ENCODE results near the gene POLR2H.

POLR2H gene

DNA sequence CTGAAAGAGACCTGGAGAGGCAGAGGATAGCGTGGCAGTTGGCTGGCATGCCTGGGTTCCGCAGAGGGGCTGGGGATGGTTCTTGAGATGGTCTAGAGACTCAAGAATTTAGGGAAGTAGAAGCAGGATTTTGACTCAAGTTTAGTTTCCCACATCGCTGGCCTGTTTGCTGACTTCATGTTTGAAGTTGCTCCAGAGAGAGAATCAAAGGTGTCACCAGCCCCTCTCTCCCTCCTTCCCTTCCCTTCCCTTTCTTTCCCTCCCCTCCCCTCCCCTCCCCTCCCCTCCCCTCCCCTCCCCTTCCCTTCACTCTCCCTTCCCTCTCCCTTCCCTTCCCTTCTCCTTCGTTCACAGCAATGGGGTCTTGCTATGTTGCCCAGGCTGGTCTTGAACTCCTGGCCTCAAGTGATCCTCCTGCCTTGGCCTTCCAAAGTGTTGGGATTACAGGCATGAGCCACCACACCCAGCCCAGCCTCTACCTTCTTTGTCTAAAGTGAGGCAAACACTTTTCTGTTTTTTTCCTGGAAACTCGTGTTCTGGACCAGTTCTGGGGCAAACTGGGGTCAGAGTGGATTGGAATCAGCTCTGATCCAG lies 28.5 kb downstream of the POLR2H start:
- Histone ChIP-seq H3K9me3 (ENCODE audit: control insufficient read depth, insufficient read depth, low read length) (no peaks in the 10 kb centered on the region), H3K9ac (ENCODE audit: low read depth, low read length) (no peak overlapping the region), H3K4me1 (ENCODE audit: insufficient read depth, low read length) (no peaks in the 10 kb centered on the region), H3K36me3 (ENCODE audit: insufficient read depth, low read length) (no peaks in the 10 kb centered on the region)

DNA sequence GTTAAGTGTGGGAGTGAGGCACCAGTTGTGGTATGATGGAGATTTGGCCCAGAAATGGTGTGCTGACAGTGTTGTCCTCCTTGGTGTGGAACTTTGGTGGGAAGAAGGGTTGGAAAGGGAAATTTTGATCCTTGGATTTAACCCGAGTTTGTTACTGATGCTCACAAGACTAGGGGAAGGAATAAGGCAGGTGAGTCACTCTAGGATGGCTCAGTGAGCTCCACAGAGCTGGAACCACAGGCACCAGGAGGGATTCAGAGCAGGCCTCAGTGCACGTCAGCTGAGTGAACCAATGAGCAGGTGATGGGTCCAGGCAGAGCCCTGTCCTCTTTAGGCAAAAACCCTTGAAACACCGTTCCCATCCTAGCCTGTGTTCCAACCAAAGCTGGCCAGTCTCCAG lies 29.8 kb downstream of the POLR2H start:
- Histone ChIP-seq H3K9ac (ENCODE audit: low read depth, low read length) (no peak overlapping the region), H3K36me3 (ENCODE audit: insufficient read depth, low read length) (no peaks in the 10 kb centered on the region), H3K4me1 (ENCODE audit: insufficient read depth, low read length) (no peaks in the 10 kb centered on the region), H3K9me3 (ENCODE audit: control insufficient read depth, insufficient read depth, low read length) (no peaks in the 10 kb centered on the region)

DNA sequence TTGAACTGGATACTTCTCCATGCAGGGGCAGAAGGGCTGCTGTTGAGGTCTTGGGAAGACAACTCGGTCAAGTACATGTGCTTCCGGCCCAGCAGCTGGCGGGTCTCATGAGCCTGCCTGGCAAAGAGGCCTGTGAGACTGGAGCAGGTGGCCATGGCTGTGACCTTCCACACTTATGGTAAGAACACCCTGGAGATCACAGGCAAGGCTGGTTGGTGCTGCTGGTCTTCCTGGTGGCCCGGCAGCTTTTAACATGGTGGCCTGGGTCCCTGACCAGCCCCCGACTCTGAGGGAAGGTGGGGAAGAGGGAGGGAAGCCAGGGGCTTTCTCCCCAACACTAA lies 33.8 kb downstream of the POLR2H start:
- no peaks in the 10 kb centered on the region for H3K9me3 ChIP-seq (ENCODE audit: control insufficient read depth, insufficient read depth, low read length)

DNA sequence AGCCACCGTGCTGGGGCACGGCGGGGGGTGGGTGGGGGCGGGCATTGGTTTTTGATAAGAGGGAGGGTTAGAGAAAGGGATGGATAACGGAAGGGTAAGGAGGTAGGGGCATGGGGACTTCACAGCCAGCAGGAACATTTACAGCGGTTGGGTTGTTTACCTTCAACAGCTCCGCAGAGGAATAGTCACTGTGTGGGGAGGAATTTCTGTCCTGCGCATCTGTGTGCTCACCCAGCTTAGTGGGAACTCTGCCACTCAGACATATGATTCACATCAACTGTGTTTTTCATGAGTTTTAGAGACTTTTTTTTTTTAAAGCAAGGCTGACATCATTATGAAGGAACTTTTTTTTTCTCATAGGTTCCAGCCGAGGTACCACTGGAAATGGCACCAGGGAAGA lies 37.9 kb downstream of the POLR2H start:
- Histone ChIP-seq H3K9ac (ENCODE audit: low read depth, low read length) (no peak overlapping the region), H3K36me3 (ENCODE audit: insufficient read depth, low read length) (no peaks in the 10 kb centered on the region), H3K4me1 (ENCODE audit: insufficient read depth, low read length) (no peaks in the 10 kb centered on the region), H3K9me3 (ENCODE audit: control insufficient read depth, insufficient read depth, low read length) (no peaks in the 10 kb centered on the region)

More for the DNA sequence above, 33.8 kb downstream of the POLR2H start:
- Histone ChIP-seq H3K9ac (ENCODE audit: low read depth, low read length) (no peak overlapping the region), H3K36me3 (ENCODE audit: insufficient read depth, low read length) (no peaks in the 10 kb centered on the region), H3K4me1 (ENCODE audit: insufficient read depth, low read length) (no peaks in the 10 kb centered on the region)

DNA sequence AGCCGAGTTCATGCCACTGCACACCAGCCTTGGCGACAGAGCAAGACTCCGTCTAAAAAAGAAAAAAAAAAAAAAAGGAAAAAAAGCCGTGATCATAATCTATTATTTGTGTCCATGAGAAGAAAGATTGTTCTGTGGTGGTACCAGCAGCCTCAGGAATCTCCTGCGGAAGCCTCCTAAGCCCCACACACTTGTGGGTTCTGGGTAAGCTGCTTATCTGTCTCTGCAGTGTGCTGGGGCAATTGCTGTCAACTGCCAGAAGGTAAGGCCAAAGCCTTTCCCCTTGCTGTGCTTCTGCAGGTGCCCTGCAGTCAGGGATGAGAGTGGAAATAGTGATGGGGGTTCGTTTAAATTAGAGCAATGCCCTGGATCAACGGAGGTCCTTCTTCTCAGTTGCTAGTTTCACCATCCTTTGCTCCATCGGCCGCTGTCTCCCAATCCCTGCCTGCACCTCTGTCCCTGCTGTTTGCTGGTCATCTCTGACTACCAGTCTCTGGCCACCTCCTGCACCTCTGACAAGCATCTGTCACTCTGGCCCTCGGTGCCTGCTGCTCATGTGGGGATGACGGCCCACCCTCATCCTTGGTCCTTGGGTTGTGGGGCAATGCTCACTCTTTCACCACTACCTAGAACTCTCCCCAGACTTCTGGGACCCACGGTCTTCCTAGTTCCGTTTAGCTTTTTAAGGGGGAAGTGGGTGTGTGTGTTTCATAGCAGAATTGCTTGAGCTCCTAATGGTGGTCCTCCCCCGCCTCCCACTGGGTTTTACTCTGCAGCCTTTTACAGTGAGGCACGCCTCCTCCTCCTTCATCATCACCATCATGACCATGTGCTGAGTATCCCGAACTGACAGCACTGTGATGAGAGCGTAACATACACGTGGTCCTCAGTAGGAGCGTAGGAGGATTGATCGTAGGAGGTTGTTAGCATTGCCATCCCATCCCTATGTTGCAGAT lies 43.8 kb downstream of the POLR2H start:
- no peaks in the 10 kb centered on the region for H3K36me3 ChIP-seq (ENCODE audit: insufficient read depth, low read length)
- no peaks in the 10 kb centered on the region for H3K9me3 ChIP-seq (ENCODE audit: control insufficient read depth, insufficient read depth, low read length)
- no peak overlapping the region for H3K9ac ChIP-seq (ENCODE audit: low read depth, low read length)
- no peaks in the 10 kb centered on the region for H3K4me1 ChIP-seq (ENCODE audit: insufficient read depth, low read length)

DNA sequence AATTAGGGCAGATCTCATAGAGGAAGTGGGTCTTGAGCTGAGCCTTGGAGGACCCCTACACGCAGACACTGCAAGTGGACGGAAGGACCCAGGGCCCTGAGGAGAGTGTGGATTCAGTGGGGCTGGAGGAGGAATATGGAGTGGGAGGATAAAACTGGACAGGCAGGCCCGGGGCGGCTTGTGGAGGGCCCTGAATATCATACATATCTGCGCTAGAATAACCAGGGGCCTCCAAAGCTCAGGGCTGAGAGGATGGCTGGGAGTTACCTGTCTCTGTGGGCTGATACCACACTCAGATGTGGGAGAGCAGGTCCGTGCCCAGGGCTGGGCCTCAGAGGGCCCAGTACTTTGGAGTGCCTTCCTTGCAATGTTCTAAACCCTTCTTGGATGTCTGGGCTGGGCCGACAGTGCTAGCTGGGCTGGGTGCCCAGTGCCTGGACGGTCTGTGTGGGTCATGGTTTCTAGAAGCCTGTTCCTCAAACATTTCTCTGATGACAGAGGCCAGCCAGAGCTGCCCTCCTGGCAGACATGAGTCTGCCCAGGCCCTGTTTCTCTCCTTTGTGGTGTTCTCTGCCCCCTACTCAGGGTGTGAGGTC lies 47.9 kb downstream of the POLR2H start:
- H3K4me1 ChIP-seq (ENCODE audit: insufficient read depth, low read length), result no peaks in the 10 kb centered on the region; the same call in 1 of the 2 replicates
- H3K36me3 ChIP-seq (ENCODE audit: insufficient read depth, low read length), result no peaks in the 10 kb centered on the region
- no peaks in the 10 kb centered on the region; the same call in 1 of the 2 replicates for H3K9me3 ChIP-seq (ENCODE audit: control insufficient read depth, insufficient read depth, low read length)
- no peak overlapping the region for H3K9ac ChIP-seq (ENCODE audit: low read depth, low read length)

DNA sequence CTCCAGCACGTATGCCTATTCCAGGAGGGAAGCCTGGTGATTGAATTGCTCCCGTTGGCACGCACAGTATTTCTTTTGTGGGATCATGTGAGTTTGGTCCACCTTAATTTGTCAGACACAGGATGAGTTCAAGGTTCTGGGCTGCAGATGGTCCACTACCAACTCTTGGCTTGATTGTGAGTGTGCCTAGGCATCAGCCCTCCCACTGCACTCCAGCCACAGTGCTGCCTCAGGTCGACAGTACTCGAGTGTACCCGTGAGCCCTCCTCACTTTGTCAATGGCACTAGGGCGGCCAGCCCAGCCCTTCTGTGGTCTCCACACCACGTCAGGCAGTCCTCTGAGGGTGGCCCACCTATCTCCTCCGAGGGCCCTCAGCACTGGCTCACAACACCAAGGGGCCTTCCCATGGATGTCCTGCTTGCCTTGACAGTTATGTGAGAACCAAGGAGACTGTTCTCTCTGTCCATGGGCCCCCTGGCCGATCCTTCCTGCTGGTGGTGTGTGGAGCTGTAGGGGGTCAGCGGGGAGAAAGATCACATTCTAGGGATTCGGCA lies 48.5 kb downstream of the POLR2H start:
- no peaks in the 10 kb centered on the region; the same call in 1 of the 2 replicates for H3K9me3 ChIP-seq (ENCODE audit: control insufficient read depth, insufficient read depth, low read length)
- H3K36me3 ChIP-seq (ENCODE audit: insufficient read depth, low read length), result no peaks in the 10 kb centered on the region
- peaks cover 3% of the 10 kb centered on the region; the same call in 1 of the 2 replicates for H3K4me1 ChIP-seq (ENCODE audit: insufficient read depth, low read length)
- H3K9ac ChIP-seq (ENCODE audit: low read depth, low read length), result no peak overlapping the region

DNA sequence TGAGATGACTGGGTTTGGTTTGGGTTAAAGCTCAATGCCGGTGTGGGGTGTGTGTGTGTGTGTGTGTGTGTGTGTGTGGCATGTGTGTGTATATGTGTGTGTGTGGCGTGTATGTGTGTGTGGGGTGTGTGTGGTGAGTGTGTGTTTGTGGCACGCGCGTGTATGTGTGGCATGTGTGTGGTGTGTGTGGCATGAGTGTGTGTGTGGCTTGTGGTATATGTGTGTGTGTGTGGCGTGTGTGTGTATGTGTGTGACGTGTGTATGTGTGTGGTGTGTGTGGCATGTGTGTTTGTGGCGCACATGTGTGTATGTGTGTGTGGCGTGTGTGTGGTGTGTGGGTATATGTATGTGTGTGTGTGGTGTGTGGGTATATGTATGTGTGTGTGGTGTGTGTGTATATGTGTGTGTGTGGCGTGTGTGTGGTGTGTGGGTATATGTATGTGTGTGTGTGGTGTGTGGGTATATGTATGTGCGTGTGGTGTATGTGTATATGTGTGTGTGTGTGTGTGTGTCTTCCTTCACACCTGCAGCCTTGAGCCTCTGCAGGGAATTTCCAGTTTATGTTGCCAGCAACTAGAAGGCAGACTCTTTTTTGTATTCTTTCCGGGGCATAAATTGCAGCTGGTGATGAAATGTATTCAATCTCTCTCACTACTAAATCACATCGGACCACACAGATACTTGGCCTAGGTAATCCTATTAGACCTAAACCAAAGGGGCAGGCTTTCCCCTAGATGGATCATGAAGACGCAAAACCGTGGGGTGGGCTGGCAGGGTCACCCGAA lies 53.1 kb downstream of the POLR2H start:
- Histone ChIP-seq H3K4me1 (ENCODE audit: insufficient read depth, low read length) (peaks cover 5% of the 10 kb centered on the region; the same call in 1 of the 2 replicates), H3K9ac (ENCODE audit: low read depth, low read length) (no peak overlapping the region), H3K36me3 (ENCODE audit: insufficient read depth, low read length) (no peaks in the 10 kb centered on the region), H3K9me3 (ENCODE audit: control insufficient read depth, insufficient read depth, low read length) (no peaks in the 10 kb centered on the region; the same call in 1 of the 2 replicates)

DNA sequence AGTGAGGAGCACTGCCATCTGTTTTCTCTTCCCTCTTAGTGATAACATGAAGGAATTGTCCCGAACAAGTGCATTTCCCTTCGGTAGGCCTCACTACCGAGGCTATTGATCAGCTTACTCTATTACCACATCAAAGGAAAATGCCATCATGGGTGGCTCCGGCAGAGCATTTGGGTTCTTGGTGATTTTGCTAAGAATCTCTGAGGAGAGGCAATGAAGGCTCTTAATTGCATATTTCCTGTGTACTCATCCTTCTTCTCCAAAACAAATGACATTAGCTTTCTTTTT lies 53.6 kb downstream of the POLR2H start:
- H3K36me3 ChIP-seq (ENCODE audit: insufficient read depth, low read length), result no peaks in the 10 kb centered on the region
- no peak overlapping the region for H3K9ac ChIP-seq (ENCODE audit: low read depth, low read length)
- H3K4me1 ChIP-seq (ENCODE audit: insufficient read depth, low read length), result peaks cover 5% of the 10 kb centered on the region; the same call in 1 of the 2 replicates
- H3K9me3 ChIP-seq (ENCODE audit: control insufficient read depth, insufficient read depth, low read length), result no peaks in the 10 kb centered on the region; the same call in 1 of the 2 replicates

DNA sequence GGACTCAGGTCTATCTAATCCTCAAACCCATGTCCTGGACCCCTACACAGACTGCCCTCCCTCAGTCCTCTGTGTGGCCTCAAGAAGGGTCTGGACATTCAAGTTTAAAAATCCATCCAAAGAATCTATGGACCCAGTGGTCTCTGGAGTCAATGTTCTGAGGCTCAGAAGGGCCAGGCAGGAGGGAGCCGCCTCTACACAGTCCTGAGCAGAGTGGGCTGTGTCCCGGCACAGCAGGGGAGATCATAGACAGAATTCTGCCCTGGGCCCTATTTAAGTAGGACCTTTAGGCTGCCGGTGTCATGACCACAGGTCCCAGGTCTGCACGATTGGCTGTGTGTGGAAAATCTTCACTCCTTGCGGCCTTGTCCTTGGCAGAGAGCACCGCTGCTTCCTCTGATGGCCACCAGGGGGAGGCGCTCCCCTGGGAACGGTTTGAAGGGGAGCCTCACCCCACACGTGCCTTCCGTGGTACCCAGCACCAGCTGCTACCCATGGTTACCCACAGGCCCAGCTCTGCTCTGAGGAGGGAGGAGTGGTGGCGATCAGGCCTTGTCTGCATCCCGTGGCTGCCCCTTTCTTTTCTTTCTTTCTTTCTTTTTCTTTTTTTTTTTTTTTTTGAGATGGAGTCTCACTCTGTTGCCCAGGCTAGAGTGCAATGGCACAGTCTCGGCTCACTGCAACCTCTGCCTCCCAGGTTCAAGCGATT lies 56.3 kb downstream of the POLR2H start:
- no peak overlapping the region for H3K9ac ChIP-seq (ENCODE audit: low read depth, low read length)
- H3K4me1 ChIP-seq (ENCODE audit: insufficient read depth, low read length), result peaks cover 5% of the 10 kb centered on the region; the same call in 1 of the 2 replicates
- no peaks in the 10 kb centered on the region for H3K36me3 ChIP-seq (ENCODE audit: insufficient read depth, low read length)
- no peaks in the 10 kb centered on the region for H3K9me3 ChIP-seq (ENCODE audit: control insufficient read depth, insufficient read depth, low read length)

All from ES-I3 (cell line).